Fibroblast of the aortic adventitia (primary cell): ENCODE data around the gene GFPT1. TPM values are rescaled to one million over a fixed set of nuclear protein-coding genes. Genes with fewer than 3 reads are reported as not detected.

Experiments used
- DNase-seq: peaks from one replicate; pipeline ENCODE4 v3.0.0-alpha.2; 2010; ENCODE audit warnings: low read depth
- H3K4me3 ChIP-seq: 2 replicates; pipeline ENCODE4 v1.5.1; 2011; ENCODE audit warnings: low read depth, mild to moderate bottlenecking, control low read depth, low read length, moderate library complexity
- total RNA-seq: library from RNA; depleted of rRNA; stranded (reverse); fragments of >200 nt; gene quantifications from 2 replicates; pipeline ENCODE4 v1.2.3, GENCODE V29; 2012; ENCODE audit warnings: low replicate concordance
- TF ChIP-seq, protein P1 (sequence below): IDR thresholded peaks from 2 replicates; pipeline ENCODE4 v1.5.1; 2011; ENCODE audit warnings: mild to moderate bottlenecking, low read length, control low read depth, inconsistent platforms; ENCODE audit not compliant: insufficient read depth

The GFPT1 gene
- total RNA-seq, 1 donor = 72.0 TPM

DNA sequence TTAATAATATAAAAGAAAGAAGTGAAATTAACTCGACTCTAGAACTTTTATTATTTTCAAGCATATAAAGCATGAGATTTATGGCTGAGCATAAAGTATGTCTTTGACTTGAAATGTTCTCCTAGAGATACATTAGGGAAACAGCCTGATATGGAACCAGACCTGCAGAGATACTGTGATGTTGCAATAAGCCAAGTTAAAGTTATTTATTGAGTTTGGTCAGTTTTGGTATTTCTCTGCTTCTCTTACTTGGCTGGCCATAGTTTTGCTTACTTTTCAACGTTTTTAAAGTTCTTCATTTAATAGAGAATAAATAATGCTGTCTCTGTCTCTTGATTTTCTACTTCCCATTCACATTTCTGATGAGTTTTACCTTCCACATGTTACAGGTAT, 76.0 kb downstream of the GFPT1 start:
- H3K4me3 ChIP-seq = no peak overlapping the region
- peak; percentile 34 for DNase-seq
- TF ChIP-seq, protein P1, sequence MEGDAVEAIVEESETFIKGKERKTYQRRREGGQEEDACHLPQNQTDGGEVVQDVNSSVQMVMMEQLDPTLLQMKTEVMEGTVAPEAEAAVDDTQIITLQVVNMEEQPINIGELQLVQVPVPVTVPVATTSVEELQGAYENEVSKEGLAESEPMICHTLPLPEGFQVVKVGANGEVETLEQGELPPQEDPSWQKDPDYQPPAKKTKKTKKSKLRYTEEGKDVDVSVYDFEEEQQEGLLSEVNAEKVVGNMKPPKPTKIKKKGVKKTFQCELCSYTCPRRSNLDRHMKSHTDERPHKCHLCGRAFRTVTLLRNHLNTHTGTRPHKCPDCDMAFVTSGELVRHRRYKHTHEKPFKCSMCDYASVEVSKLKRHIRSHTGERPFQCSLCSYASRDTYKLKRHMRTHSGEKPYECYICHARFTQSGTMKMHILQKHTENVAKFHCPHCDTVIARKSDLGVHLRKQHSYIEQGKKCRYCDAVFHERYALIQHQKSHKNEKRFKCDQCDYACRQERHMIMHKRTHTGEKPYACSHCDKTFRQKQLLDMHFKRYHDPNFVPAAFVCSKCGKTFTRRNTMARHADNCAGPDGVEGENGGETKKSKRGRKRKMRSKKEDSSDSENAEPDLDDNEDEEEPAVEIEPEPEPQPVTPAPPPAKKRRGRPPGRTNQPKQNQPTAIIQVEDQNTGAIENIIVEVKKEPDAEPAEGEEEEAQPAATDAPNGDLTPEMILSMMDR = no peak

DNA sequence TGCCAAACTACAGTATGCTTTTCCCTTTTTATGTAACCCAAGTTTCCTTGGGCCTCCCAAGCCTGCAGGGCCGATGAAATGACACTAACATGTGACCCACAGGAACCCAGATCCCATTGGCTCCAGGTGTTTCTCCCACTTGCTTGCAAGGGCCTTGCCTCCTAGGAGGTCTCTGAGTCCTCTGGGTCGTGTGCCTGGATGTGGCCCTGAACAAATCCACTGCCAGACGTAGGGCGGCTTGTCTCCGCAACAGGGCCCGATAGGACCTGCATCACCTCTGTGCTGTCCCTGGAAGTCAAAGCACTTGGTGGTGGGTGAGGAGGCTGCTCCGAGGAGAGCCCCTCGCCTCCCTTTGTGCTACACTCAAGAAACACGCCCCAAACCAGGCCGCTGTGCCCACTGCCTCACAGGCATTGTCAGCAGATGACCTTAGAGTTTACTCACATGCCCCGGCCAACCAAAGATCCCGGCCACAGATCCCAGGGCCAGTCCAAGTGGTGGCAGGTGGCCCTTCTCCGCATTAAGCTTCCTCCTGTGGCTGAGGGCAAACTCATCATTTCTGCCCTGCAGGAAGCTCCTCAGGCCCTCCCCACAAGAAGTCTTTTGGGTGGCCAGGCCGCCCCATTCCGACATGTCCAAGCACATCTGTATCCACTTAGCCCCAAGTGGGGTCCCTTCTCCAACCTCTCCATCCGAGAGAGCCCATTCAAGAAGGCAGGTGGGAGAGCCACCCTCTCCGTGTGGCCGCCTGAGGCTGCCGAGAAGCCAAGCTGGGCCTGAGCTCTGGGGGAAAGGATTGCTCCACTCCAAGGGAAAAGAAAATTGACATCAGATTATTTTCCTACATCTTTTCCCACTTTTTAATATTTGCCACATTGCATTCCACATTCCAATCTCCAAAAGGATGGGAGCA, 76.7 kb downstream of the GFPT1 start:
- no peak overlapping the region for H3K4me3 ChIP-seq
- DNase-seq = no peak
- TF ChIP-seq, protein P1 = no peak

DNA sequence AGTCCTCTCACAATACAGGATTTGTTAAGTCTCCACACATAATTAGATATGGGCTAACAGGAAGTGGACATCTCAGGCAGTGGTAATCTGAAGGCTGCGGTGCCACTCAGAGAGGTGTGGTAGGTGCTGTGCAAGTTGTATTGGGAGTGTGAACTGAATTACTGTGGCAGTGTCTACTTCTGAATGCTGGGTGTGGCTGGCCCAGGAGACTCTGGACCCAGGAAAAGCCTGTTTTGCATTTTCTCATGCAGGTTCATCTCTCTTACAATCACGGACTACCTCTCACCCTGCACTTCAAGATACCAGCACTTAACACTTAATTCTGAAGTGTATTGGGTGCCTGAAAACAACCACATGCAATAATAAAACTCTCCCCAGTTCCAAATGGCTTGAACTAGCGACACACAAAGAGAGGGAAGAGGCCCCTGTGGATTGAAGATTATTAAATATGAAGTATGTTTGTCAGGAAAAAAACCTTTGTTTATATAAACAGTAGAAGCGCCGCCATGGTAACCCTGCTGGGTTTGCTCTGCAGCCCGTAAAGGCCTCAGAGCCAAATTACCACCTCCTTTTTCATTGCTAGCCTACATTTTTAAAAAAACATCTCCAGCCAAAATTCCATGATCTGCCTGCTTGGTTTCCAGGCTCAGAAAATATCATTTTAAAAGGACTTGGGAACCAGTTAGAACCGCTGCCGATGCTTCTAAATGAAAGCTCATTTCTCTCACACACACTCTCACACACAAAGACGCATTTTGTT, 77.5 kb downstream of the GFPT1 start:
- TF ChIP-seq, protein P1 = no peak
- DNase-seq = peak; percentile 66

DNA sequence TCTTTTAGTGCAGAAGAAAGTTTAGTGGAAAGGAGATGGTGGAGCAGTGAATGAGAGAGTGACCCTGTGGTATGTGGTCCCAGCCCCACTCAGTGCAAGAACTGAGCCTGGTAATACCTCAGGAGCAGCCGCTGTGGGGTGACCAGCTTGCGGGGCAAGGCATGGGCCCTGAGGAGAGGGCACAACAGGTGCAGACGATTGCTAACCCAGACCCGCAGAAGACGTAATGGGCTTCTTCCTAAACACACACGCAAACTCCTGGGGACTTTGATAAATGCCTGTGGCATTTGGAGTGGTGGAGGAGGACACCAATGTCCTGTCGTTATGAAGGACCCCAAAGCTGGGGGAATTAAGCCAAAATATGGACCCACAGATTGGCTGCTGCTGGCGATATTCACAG, 78.7 kb downstream of the GFPT1 start:
- DNase-seq = no peak
- TF ChIP-seq, protein P1 = no peak
- H3K4me3 ChIP-seq = no peak overlapping the region

More for the DNA sequence above, 77.5 kb downstream of the GFPT1 start:
- no peak overlapping the region for H3K4me3 ChIP-seq

DNA sequence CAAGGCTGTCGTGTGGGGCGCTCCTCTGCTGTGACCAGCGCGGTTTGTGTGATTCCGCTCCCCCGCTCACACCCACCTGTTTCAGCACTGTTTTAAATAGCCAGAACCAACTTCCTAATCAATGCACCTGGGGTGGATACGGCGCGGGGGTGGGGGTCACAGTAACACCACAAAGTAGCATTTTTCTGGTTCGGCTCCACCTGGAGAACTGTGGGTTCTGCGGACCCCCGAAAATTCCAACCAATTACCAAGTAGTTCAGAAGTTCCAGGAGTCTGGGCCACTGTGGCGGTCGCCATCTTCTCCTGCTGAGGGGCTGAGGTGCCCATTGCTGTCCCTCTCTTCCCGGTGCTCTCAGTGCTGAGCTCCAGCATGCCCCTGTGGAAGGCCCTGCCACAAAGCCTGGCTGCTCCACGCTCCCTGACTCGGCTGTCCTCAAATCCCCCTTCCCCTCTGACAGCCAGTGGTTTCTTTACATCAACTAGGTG, 79.4 kb downstream of the GFPT1 start:
- no peak overlapping the region for H3K4me3 ChIP-seq
- TF ChIP-seq, protein P1 = no peak
- DNase-seq = no peak

DNA sequence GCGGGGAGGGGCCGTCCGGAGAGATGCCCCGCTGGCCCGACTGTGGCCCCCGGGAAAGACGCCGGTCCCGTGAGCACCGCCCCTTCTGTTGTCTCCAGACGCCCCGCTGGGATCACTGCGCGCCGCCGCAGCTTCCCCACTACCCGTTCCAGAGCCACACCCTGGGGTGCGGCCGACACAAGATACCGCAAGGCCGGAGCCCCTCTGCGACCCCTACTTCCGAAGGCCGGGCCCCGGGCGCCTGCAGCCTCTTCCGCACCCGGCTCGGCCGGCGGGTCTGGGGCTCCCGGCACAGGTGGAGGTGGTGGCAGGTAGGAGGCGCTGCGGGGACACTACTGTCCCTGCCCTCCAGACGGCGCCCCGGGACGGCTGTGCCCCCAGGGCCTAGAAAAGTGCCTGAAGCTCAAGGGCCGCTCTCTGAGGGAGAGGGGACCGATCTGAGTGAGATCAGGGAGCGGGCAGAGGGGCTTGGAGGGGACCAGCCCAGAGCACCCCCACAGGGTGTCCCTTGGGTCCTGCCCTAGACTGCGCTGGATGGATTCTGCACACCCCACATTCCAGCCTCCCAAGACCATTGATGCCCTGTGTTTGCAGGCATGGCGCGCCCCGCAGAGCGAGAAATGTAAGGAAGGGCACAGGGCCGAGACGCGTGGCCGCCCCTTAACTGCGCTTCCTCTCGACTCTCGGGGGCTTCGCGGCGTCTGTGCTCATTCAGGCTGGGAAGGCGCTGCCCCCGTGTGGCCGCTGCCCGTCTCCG, 80.0 kb downstream of the GFPT1 start:
- peak overlapping the region; percentile 66 for H3K4me3 ChIP-seq
- DNase-seq = peak; percentile 82
- TF ChIP-seq, protein P1 = peak; percentile 92
